RWPE1 (cell line): ENCODE results near the gene FOXN4.

Source experiments
- CTCF ChIA-PET: fragments of 350-600 bp; sonication (Branson Sonifier 250); formaldehyde crosslinking; extraction: SDS; loops from one replicate; lab custom pipeline; 2021; lab: Yijun Ruan, JAX
- POLR2A ChIA-PET: fragments of 400-600 bp; formaldehyde crosslinking; extraction: SDS; loops from one replicate; lab custom pipeline; 2020; ENCODE audit warnings: antibody characterized with exemption; ENCODE audit not compliant: low non-redundant PET; lab: Yijun Ruan, JAX
- DNase-seq: peaks from one replicate; pipeline ENCODE4 v3.0.0; 2012; ENCODE audit warnings: low spot score
- H3K27ac ChIP-seq: fragments of 450-650 bp; 2 replicates; pipeline ENCODE4 v1.5.1; 2017
- CTCF ChIP-seq: fragments of 450-650 bp; conservative IDR thresholded peaks from 2 replicates; pipeline ENCODE4 v1.5.1; 2017; ENCODE audit warnings: low read depth, mild to moderate bottlenecking

Gene FOXN4

GRCh38 chr12:109279525-109279924 is 29.6 kb downstream of the FOXN4 start:
- no peak overlapping the region for H3K27ac ChIP-seq
- DNase-seq = no peak
- ChIA-PET POLR2A (no interaction called here), CTCF (interaction anchor here (0.5 kb wide), 1 partner anchor 140 kb away, joined by 7 read pairs; no protein-coding TSS in a partner anchor)
- TF ChIP-seq CTCF = no peak

GRCh38 chr12:109278912-109279311 is 30.2 kb downstream of the FOXN4 start:
- no peak overlapping the region for H3K27ac ChIP-seq
- ChIA-PET CTCF (interaction anchor here (3.2 kb wide), 1 partner anchor 15 kb away, joined by 15 read pairs; no protein-coding TSS in a partner anchor), POLR2A (no interaction called here)
- no peak for DNase-seq
- no peak for TF ChIP-seq CTCF

GRCh38 chr12:109277899-109278762 is 31.0 kb downstream of the FOXN4 start:
- peak; percentile 14 for DNase-seq
- TF ChIP-seq CTCF = no peak
- no peak overlapping the region for H3K27ac ChIP-seq
- CTCF ChIA-PET = interaction anchor here (0.6 to 3.2 kb wide), 3 partner anchors 14 to 107 kb away, joined by 3 to 15 read pairs (median 5); no protein-coding TSS in a partner anchor
- POLR2A ChIA-PET = no interaction called here

GRCh38 chr12:109277255-109277898 is 31.7 kb downstream of the FOXN4 start:
- no peak for TF ChIP-seq CTCF
- no peak overlapping the region for H3K27ac ChIP-seq
- POLR2A ChIA-PET = no interaction called here
- DNase-seq = no peak
- CTCF ChIA-PET = interaction anchor here (1.0 to 3.2 kb wide), 2 partner anchors 13 to 108 kb away, joined by 3 to 15 read pairs; no protein-coding TSS in a partner anchor

GRCh38 chr12:109276160-109276559 is 32.9 kb downstream of the FOXN4 start:
- no peak for DNase-seq
- ChIA-PET POLR2A (no interaction called here), CTCF (interaction anchor here (0.7 to 3.2 kb wide), 2 partner anchors 12 to 148 kb away, joined by 3 to 15 read pairs; no protein-coding TSS in a partner anchor)
- no peak overlapping the region for H3K27ac ChIP-seq
- no peak for TF ChIP-seq CTCF

GRCh38 chr12:109275173-109275572 is 33.9 kb downstream of the FOXN4 start:
- ChIA-PET POLR2A (no interaction called here), CTCF (no interaction called here)
- DNase-seq = no peak
- no peak overlapping the region for H3K27ac ChIP-seq
- TF ChIP-seq CTCF = no peak
